ENCODE results near the gene SELENOK.
"Not testable (repeated sequence)": the region's sequence is repeated elsewhere in the genome, so short reads cannot be mapped to it uniquely, and the experiment has no call there.

SELENOK gene

DNA sequence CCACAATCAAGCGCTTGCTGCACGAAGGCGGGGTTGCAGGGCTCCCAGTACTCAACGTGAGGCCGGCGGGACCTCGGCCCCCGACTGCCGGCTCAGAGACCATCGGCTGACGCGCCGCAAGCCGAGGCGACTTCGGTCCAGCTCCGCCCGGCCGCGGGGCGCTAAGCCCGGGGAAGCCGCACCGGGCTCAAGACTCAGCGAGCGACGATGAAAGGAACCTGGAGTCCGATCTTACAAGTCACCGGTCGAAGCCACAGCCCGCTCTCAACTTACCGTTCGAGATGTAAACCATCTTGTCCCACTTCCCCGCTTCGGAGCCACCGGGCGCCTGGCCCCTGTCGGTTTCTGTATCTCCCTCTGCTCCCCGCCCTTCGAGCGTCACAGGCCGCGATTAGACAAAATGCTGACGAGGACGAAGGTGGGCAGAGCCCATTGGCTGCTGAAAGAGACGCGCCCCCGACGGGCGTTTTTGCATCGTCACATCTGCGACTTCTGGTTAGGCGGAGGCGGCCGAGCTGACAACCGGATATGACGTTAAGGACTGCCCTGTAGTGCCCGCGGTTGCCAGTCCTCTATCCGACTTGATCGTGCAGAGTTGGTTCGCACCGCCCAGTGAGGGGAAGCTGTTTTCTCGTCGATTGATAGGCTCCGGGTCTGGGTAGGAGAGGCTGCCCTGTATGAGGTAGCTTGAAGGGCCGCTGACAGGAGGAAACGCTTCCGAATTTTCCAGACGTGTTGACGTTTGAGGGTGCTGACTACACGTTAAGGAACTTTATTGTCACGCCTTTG is at the start of gene SELENOK:
Gene SELENOK (minus strand): TSS at position 363 of the 789 bp plus-strand sequence.
- in situ Hi-C loops (cut with MboI; ENCODE audit: low sequenced_read_pairs) = no loop called here

DNA sequence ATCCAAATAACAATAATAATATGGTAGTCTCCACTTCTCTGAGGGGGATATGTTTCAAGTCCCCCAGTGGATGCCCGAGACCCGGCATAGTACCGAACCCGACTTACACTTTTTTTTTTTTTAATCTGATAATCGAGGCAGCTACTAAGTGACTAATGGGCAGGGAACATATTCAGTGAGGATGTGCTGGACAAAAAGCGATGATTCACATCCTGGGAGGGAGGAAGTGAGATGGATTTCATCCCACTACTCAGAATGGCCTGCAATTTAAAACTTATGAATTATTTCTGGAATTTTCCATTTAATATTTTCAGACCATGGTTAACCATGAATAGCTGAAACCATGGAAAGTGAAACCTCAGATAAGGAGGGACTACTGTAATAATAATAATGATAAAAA is 49.5 kb upstream of the SELENOK start:
- in situ Hi-C loops (cut with MboI; ENCODE audit: low sequenced_read_pairs) = no loop called here

DNA sequence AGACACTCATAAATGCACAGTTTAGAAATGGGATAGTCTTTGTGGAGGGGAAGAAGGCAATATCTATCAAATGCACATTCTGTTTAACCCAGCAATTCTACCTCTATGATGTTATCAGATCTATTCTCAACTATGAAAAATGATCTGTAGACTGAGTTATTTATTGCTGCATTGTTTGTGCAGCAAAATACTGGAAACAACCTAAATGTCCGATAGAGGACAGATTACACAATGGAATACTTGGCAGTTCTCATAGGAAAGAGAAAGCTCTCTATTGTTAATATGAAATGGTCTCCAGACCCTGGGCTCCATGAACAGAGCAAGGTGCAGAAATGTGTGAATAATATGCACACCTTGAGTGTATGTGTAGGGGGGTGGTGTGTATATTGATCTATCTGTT is 49.0 kb upstream of the SELENOK start:
- in situ Hi-C loops (cut with MboI; ENCODE audit: low sequenced_read_pairs) = no loop called here

GRCh38 chr3:53939813-53940212 is 48.2 kb upstream of the SELENOK start:
- in situ Hi-C loops (cut with MboI; ENCODE audit: low sequenced_read_pairs) = no loop called here

- in situ Hi-C loops (cut with MboI; ENCODE audit: low sequenced_read_pairs) = no loop called here
These were observed 47.5 kb upstream of the SELENOK start for GRCh38 chr3:53939086-53939582.

DNA sequence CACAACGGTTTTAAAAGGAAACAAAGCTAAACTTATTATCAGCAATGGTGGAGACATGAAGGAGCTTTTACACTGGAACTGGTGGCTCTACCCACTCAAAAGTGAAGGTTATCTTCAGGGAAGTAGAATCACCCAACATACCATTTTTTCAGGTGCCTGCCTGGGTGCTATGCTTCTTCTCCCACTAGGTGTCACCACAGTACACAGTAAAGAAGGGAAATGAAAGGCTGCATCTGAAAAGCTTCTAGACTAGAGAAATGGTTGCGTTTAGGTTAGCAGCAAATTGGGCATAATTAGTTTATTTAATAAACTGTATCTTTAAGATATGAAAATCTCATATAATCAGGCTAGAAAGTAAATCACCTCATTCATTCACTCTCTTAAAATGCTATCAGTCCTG is 47.0 kb upstream of the SELENOK start:
- in situ Hi-C loops (cut with MboI; ENCODE audit: low sequenced_read_pairs) = no loop called here

- in situ Hi-C loops (cut with MboI; ENCODE audit: low sequenced_read_pairs) = no loop called here
These were observed 44.7 kb upstream of the SELENOK start for GRCh38 chr3:53936347-53936746.

DNA sequence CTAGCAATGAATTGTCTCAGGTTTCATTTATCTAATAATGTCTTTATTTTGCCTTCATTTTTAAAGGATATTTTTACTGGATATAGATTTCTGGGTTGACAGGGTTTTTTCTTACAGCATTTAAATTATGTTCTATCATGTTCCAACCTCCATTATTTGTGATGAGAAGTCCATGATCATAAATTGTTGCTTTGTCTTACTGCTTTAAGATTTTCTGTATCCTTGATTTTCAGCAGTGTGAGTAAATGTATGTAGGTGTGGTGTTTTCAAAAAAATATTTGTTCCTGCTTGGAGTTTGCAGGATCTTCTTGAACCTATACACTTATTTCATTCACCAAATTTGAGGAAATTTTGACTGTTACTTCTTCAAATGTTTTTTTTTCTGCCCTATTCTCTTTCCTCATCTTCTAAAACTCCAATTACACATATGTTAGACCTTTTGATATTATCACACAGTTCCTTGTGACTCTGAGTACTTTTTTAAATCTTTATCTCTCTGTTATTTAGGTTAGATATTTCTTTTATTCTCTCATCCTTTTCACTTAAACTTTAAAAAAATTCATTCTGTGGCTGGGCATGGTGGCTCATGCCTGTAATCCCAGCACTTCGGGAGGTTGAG is 43.7 kb upstream of the SELENOK start:
- in situ Hi-C loops (cut with MboI; ENCODE audit: low sequenced_read_pairs) = no loop called here

DNA sequence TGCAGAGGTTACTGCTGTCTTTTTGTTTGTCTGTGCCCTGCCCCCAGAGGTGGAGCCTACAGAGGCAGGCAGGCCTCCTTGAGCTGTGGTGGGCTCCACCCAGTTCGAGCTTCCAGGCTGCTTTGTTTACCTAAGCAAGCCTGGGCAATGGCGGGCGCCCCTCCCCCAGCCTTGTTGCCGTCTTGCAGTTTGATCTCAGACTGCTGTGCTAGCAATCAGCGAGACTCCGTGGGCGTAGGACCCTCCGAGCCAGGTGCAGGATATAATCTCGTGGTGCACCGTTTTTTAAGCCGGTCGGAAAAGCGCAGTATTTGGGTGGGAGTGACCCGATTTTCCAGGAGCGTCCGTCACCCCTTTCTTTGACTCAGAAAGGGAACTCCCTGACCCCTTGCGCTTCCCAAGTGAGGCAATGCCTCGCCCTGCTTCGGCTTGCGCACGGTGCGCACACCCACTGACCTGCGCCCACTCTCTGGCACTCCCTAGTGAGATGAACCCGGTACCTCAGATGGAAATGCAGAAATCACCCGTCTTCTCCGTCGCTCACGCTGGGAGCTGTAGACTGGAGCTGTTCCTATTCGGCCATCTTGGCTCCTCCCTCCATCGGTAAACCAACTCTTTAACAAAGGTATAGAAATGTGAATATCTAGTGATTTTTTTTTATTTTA is 35.7 kb upstream of the SELENOK start:
- in situ Hi-C loops (cut with MboI; ENCODE audit: low sequenced_read_pairs) = not testable (repeated sequence)

DNA sequence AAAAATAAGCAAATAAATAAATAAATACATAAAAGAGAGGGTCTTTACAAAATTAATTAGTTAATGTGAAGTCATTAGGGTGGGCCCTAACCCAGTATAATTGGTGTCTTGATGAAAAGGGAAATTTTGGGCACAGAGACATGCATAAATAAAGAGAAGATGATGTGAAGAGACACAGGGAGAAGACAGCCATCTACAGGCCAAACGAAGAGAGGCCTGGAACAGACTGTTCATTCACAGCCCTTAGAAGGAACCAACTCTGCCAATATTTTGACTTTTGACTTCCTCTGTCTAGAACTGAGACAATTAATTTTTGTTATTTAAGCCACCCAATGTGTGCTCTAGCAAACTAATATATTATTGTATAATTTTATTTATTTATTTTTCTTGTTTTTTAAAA is 29.6 kb upstream of the SELENOK start:
- in situ Hi-C loops (cut with MboI; ENCODE audit: low sequenced_read_pairs) = no loop called here

- in situ Hi-C loops (cut with MboI; ENCODE audit: low sequenced_read_pairs) = no loop called here
These were observed 28.1 kb upstream of the SELENOK start for GRCh38 chr3:53919741-53920140.

DNA sequence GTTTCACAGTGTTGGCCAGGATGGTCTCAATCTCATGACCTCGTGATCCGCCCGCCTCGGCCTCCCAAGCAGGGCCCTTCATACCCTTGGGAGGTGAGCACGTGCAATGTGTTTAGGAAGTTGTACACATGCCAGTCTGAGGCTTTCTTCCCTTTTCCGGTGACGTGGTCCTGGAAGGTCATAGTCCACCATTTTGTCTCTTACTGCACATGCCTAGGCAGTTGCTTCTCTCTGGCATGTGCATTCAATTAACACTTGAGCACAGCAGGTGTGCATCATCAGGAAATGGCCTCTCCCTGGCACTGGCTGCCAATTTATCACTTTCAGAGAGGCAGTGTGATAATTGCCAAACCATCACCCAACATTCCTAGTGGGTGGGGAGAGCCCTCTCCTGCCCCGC is 21.7 kb upstream of the SELENOK start:
- in situ Hi-C loops (cut with MboI; ENCODE audit: low sequenced_read_pairs) = no loop called here

- in situ Hi-C loops (cut with MboI; ENCODE audit: low sequenced_read_pairs) = no loop called here
These were observed 11.1 kb upstream of the SELENOK start for GRCh38 chr3:53902711-53903110.

DNA sequence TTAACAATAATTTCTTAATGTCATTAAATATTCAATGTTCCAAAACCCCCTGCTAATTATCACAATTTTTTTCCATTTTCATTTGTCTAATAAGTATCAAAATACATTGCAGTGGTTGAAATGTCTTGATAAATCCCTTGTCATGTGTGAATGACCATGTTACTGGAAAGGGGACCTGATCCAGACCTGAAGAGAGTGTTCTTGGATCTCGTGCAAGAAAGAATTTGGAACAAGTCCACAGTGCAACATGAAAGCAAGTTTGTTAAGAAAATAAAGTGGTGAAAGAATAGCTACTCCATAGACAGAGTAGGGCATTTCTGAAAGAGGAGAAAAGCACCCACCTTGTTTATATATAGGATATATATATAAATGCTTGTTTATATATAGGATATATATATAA is 10.4 kb upstream of the SELENOK start:
- in situ Hi-C loops (cut with MboI; ENCODE audit: low sequenced_read_pairs) = no loop called here

- in situ Hi-C loops (cut with MboI; ENCODE audit: low sequenced_read_pairs) = no loop called here
These were observed 9.1 kb upstream of the SELENOK start for GRCh38 chr3:53900666-53901331.

DNA sequence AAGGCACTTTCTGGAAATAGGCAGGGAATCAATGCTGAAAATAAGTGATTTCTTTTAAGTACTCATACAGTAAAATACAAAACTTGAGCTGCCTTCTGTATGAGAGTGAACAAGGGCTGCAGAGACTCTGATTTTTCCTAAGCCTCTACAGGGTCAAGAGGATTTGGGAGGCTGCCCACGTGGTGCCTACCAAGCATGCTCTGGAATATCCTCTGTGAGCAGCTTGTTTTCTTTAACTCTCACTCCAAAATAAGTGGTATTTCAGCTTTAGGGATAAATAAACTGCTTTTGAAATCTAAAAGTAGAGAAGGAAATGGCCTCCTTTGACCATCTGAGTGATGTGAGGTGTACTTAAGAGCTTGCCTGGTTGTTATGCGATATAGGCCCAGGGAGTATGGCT is 8.1 kb upstream of the SELENOK start:
- in situ Hi-C loops (cut with MboI; ENCODE audit: low sequenced_read_pairs) = no loop called here

DNA sequence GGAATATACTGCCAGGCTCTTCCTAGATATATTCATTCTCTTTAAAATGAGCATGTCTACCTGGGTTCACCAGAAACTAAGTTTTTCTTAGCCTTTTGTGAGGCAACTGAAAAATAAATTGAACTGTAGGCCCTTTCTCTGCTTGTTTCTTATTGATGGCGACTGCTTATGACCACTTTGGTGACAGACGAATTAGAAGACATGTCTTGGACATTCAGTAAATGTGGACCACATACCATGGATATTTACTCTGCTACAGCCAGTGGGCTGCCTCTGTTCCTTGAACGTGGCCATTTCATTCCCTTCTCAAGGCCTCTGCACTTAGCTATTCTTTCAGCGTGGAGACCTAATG is 603 bp upstream of the SELENOK start:
- in situ Hi-C loops (cut with MboI; ENCODE audit: low sequenced_read_pairs) = no loop called here

DNA sequence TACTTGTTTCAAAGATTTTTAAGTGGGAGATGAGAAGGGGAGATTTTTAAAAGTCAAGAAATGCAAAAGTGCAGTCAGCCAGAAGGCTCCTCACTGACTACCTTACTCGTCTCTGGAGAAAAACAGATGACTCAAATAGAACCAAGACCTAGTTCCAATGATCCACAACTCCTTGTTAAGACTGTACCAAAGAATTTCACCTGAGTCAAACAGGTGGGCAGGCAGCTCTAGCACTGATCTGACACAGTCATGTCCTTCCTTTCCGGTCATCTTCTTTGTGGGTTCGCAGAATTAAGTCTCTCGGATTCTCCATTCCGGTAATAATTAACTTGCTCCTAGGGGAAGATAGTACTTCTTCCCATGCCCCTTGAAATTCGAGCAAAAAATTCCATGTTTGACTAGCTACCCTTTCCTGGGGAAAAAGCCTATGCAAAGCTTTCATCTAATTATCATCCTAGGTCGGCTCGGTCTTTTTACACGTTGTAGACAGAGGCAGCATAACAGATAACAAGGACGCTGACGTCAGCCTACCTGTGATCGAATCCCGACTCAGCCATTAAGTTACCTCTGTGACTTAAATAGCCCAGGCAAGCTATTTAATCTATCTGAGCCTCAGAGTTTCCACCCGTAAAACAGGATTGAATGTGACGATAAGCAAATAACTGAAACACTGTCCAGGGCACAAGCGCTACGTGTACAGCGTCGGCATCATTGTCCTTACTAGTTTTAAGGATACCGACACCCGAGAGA is 758 bp downstream of the SELENOK start:
- in situ Hi-C loops (cut with MboI; ENCODE audit: low sequenced_read_pairs) = no loop called here

- in situ Hi-C loops (cut with MboI; ENCODE audit: low sequenced_read_pairs) = no loop called here
These were observed 3.4 kb downstream of the SELENOK start for GRCh38 chr3:53888232-53888631.

DNA sequence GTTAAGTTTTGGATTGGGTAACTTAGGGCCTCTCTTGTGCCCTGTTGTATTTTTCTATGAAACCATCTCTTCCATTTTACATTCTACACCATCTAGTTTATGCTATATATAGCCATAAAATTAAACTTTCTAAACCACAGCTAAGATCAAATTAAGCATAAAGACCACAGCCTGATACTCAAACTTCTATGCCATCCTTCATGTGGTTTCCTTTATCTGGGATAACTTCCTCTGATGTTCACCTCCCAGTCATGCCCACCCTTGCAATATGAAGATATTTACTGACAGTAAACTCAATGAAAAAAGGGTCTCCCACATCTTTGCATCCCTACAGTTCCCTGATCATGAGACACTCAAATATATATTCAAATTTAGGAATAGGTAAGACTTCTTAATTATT is 4.2 kb downstream of the SELENOK start:
- in situ Hi-C loops (cut with MboI; ENCODE audit: low sequenced_read_pairs) = no loop called here

DNA sequence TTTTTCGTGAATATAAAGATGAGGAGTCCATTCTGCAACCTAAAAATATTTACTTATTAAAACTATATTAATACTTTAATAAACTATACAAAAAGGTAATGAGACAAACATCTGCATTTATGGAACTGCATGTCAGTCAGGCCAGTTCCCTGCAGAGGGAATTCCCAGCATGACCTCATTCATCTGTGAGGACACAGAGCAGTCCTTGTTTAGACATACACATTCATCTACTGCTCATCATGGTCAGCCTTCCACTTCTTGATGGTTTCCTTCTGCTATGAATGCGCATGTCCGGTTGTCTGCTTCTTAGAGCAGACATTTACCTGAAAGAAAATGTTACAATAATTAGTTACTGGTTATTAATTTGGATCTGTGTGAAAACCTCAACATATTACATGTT is 6.4 kb downstream of the SELENOK start:
- in situ Hi-C loops (cut with MboI; ENCODE audit: low sequenced_read_pairs) = no loop called here
